Thoracic aorta (tissue), 2 donors: ENCODE measurements around the gene LIX1L. TPM values are rescaled to one million over a fixed set of nuclear protein-coding genes. Genes with fewer than 3 reads are reported as not detected.

ENCODE experiments used
- ATAC-seq: fragments of 150-250 bp; one replicate; pipeline ENCODE4 v1.8.0; 2017; ENCODE audit warnings: low read depth; ENCODE audit not compliant: insufficient number of reproducible peaks, low FRiP score
- DNase-seq: peaks from one replicate; pipeline ENCODE4 v3.0.0-alpha.2; 2020; ENCODE audit warnings: low spot score
- H3K27ac ChIP-seq, 2 donors: fragments of 200-600 bp; sonication (generic); 1 replicate in 1 of 2; 2 replicates in 1 of 2; pipeline ENCODE4 v1.5.1; 2016; ENCODE audit warnings: mild to moderate bottlenecking in 2 of 2, moderate library complexity in 2 of 2
- H3K27me3 ChIP-seq: fragments of 200-600 bp; sonication (generic); replicated peaks from 2 replicates; pipeline ENCODE4 v1.6.0; 2016; ENCODE audit warnings: mild to moderate bottlenecking; ENCODE audit not compliant: insufficient read depth
- H3K36me3 ChIP-seq: fragments of 200-600 bp; sonication (generic); one replicate; pipeline ENCODE4 v1.5.1; 2016
- H3K4me1 ChIP-seq, 2 donors: fragments of 200-600 bp; sonication (generic); 1 replicate in 1 of 2; 2 replicates in 1 of 2; pipeline versions ENCODE4 v1.5.1 to v1.6.0; 2016; ENCODE audit warnings: low read depth in 2 of 2, mild to moderate bottlenecking in 1 of 2; ENCODE audit not compliant: control insufficient read depth in 1 of 2
- H3K4me3 ChIP-seq: fragments of 200-600 bp; sonication (generic); 2 replicates; pipeline ENCODE4 v1.5.1; 2016; ENCODE audit warnings: mild to moderate bottlenecking
- H3K9me3 ChIP-seq: fragments of 200-600 bp; sonication (generic); 2 replicates; pipeline ENCODE4 v1.5.1; 2016
- CTCF ChIP-seq: fragments of 200-600 bp; sonication (generic); IDR thresholded peaks from one replicate; pipeline ENCODE4 v1.5.1; 2019; ENCODE audit warnings: antibody characterized with exemption
- total RNA-seq, 2 donors: library from RNA; depleted of rRNA; stranded (reverse); fragments of >200 nt; gene quantifications; one replicate each; pipeline versions ENCODE4 v1.1.0 to v1.2.3, GENCODE V29; 2016

The LIX1L gene
- total RNA-seq, 2 donors from 2014 or later, result 45.4 to 49.5 TPM

- no peak for TF ChIP-seq CTCF
- Histone ChIP-seq H3K27ac (peak overlapping the region; percentile 88 to 93), H3K9me3 (no peaks in the 10 kb centered on the region), H3K27me3 (no peaks in the 10 kb centered on the region), H3K36me3 (no peaks in the 10 kb centered on the region), H3K4me3 (peak overlapping the region; percentile 92), H3K4me1 (peaks cover 23 to 45% of the 10 kb centered on the region in 2 donors)
- DNase-seq (no peak), ATAC-seq (no peak)
Observed at GRCh38 chr1:145962157-145963102, 4.6 kb upstream of the LIX1L start.

GRCh38 chr1:145961425-145962156 lies 3.8 kb upstream of the LIX1L start:
- DNase-seq, result no peak
- Histone ChIP-seq H3K9me3 (no peaks in the 10 kb centered on the region), H3K36me3 (no peaks in the 10 kb centered on the region), H3K4me1 (peaks cover 23 to 47% of the 10 kb centered on the region in 2 donors), H3K27ac (peak overlapping the region; percentile 93 to 96), H3K4me3 (peak overlapping the region; percentile 92), H3K27me3 (no peaks in the 10 kb centered on the region)
- ATAC-seq, result no peak
- no peak for TF ChIP-seq CTCF

GRCh38 chr1:145961109-145961424 lies 3.2 kb upstream of the LIX1L start:
- ATAC-seq (no peak), DNase-seq (no peak)
- TF ChIP-seq CTCF, result no peak
- H3K27me3 ChIP-seq, result no peaks in the 10 kb centered on the region
- H3K36me3 ChIP-seq, result no peaks in the 10 kb centered on the region
- H3K4me1 ChIP-seq, result peaks cover 28 to 49% of the 10 kb centered on the region in 2 donors
- no peaks in the 10 kb centered on the region for H3K9me3 ChIP-seq
- peak overlapping the region; percentile 93 to 96 for H3K27ac ChIP-seq
- peak overlapping the region; percentile 92 for H3K4me3 ChIP-seq

- peak; percentile 33 for DNase-seq
- Histone ChIP-seq H3K4me3 (peak overlapping the region; percentile 92), H3K36me3 (no peaks in the 10 kb centered on the region), H3K4me1 (peaks cover 32 to 51% of the 10 kb centered on the region in 2 donors), H3K27me3 (no peaks in the 10 kb centered on the region), H3K27ac (peak overlapping the region; percentile 93 to 96), H3K9me3 (no peaks in the 10 kb centered on the region)
- no peak for ATAC-seq
- peak; percentile 19 for TF ChIP-seq CTCF
Observed at GRCh38 chr1:145960468-145961108, 2.8 kb upstream of the LIX1L start.
